ENCODE results near the gene LAMA2.

Gene LAMA2

DNA sequence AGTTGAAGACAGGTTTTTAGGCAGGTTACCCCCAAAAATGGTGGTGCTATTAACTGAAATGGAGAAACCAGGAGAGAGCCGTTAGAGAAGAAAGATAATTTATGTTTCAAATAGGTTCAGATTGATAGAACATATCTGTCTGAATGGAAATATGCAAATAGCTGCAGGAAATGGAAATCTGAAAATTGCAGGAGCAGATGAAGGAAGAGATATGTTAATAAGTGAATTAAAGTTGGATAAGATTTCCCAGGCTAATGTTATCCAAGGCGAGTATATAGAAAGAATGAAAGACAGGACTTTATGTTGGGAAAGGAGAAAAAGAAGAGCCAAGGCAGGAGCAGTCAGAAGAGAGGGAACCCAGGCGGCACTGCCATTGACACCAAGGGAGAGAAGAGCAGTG lies 461.4 kb downstream of the LAMA2 start:
- DNase-seq (ENCODE audit: extremely low read depth in 1 of 2, low read depth in 1 of 2), result no peak

DNA sequence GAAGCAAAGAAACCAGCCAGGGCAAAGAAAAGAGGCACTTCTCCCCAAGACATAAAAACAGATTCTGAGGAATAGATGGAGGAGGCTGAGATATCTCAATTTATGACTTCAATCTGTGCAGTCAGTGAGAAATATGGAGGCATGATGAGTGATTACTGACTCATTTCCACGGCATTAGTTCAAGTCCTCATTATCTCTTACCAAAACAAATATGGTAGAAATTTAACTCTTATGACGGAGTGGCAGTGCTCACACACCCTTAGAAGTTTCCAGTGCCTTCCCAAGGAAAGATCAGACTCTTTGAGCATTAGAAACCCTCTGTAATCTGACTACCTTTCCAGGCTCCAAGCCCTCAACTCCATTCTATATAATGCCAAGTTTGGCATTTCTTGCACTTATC lies 463.0 kb downstream of the LAMA2 start:
- no peak for DNase-seq (ENCODE audit: extremely low read depth in 1 of 2, low read depth in 1 of 2)

DNA sequence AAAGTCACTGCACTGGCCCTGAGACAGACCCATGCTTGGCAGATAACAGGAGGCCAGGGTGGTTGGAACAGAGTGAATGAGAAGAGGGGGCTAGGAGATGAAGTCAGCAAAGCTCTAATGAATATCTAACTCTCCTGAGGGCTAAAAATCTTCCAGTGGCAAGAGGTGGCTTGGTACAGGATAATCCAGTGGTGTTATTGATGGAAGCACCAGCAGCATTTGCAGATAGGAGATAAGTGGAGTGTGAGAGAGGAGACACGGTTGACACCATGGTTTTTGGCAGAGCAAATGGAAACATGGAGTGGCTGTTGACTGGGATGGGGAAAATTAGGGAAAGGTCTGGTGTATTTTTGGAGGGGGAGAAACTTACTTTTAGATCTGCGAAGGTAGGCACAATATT lies 464.0 kb downstream of the LAMA2 start:
- no peak for DNase-seq (ENCODE audit: extremely low read depth in 1 of 2, low read depth in 1 of 2)

DNA sequence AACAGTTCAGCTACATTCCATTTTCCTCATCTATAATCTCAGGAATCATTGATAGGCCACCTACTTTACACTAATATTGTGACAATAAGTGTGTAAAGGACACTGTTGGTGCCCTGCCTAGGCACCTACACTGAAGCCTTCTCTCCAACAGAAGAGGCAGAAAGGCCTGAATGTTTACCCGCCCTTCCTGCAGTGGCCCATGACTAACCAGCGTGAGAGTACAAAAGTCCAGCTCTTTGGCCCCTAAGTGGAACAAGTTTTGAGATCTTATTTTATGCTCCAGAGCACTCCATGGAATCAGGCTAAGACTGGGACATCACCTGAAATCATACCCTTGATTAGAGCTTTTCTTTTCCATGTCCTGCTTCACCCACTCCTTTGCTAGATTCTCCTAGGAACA lies 467.3 kb downstream of the LAMA2 start:
- DNase-seq (ENCODE audit: extremely low read depth in 1 of 2, low read depth in 1 of 2), result no peak

DNA sequence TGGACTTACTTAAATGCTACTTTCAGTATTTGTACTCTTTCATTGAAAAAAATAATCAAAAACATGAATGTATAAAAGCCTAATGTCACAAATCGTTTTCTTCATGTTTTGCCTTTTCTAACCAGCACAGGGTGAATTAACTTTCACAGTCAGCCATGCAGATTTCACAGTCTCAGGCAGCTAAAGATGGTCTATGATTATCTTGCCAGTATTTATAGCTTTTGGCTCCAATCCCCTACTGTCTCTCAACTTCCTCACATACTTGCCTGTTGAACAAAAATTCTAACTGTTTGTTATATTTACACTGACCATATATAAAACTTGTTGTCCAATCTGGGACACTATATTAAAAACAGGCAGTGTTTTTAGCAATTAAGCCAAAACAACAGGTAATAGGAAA lies 468.9 kb downstream of the LAMA2 start:
- no peak for DNase-seq (ENCODE audit: extremely low read depth in 1 of 2, low read depth in 1 of 2)

DNA sequence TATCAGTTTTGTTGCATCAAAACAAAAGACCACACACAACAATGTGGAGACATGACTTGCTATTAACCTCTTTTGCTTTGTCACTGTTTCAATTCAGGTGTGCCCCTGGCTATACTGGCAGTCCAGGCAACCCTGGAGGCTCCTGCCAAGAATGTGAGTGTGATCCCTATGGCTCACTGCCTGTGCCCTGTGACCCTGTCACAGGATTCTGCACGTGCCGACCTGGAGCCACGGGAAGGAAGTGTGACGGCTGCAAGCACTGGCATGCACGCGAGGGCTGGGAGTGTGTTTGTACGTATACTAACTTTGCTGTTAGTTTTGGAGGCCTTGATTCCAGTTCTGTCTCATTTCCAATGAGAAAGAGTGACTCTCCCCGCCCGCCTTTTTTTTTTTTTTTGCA lies 470.1 kb downstream of the LAMA2 start:
- no peak for DNase-seq (ENCODE audit: extremely low read depth in 1 of 2, low read depth in 1 of 2)

DNA sequence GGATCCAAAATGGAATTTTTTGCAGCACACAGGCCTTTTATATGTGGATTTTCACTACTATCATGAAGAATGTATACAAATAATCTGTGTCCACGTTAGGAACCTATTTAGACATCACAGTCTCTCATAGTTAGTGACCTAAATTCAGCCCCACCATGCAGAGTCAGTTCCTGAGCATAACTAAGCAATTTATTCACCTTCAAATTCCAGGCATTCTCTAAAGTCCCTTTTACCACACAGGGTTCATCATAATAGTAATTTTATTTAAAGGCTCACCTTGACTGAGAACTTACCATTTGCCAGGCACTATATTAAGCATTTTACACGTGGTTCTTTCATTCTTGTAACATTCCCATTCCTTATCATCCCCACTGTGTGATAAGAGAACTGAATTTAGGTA lies 473.2 kb downstream of the LAMA2 start:
- DNase-seq (ENCODE audit: extremely low read depth in 1 of 2, low read depth in 1 of 2), result no peak

DNA sequence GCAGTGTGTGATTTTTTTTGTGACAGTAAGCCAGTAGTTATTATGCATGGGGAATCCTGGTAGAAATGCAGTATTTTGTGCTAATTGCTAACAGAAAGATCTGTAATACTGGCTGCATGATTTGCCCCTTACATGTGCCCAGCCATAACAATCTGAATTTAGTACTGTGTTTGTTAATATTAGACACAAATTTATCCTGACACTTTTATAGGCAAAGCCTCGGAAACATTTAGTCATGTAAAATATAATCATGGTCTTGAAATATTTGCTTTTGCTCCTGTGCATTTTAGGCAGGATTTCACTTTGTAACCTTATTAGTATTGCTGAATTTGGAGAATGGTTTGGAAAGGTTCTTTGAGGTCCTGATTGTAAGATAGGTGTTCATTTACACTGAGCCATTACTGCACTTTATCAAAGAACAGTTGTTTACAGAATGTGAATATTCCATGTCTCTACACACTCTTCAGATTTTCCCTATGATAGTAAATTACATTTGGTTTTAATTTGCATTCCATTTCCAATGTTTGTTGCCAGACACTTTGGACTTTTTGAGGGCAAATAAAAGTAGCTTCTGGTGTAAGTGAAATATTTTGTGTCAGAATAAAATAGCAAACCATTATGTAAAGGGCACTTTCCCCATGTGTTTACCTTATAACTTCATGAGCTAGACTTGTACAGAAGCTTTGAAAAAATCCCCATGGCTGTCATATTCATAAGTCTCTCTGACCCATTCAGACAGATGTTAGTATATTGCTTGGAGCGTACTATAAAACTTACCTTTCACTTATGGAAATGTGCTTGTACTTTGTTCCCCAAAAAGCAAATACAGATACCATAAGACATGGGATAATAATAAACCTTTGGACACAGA lies 477.1 kb downstream of the LAMA2 start:
- no peak for DNase-seq (ENCODE audit: extremely low read depth in 1 of 2, low read depth in 1 of 2)

DNA sequence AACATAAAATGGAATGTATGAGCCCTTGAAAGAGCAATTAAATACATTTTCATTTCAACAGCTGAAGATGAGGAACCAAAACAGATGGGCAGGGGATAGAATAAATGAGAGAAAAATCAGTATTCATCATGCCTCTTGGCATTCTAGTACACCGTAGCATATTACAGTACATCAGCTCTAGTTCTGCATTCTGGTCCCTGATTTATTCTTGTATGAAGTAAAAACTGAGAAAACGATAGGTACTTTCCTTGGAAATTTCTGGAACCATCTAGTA lies 477.7 kb downstream of the LAMA2 start:
- no peak for DNase-seq (ENCODE audit: extremely low read depth in 1 of 2, low read depth in 1 of 2)

DNA sequence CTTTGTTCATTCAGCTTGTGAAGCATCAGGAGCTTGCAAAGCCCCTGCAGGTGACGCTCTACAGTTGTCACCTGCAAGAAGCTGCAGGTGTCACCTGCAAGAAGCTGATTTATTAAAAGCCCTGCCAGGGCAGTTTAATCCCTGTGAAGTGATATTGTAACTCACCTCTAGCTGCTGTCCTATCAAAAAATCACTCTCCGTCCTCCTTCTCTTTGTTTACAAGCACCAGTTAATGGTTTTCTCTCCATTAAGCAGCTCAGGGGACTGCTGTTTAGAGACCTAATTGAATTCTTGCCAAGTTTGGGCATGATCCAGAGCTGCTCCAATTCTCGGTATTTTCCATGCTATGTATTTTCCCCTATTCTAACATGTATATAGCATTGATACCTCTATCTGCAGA lies 481.1 kb downstream of the LAMA2 start:
- DNase-seq (ENCODE audit: extremely low read depth in 1 of 2, low read depth in 1 of 2), result no peak

DNA sequence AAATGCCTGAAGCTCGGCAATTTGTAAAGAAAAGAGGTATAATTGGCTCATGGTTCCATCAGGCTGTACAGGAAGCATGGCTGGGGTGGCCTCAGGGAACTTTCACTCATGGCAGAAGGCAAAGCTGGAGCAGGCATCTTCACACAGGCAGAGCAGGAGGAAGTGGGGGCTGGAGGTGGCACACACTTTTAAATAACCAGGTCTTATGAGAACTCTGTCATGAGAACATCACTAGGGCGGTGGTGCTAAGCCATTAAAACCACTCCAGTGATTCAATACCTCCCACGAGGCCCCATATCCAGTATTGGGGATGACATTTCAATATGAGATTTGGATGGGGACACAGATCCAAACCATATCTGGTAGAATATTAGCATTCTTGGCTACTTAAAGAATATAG lies 481.8 kb downstream of the LAMA2 start:
- no peak for DNase-seq (ENCODE audit: extremely low read depth in 1 of 2, low read depth in 1 of 2)

DNA sequence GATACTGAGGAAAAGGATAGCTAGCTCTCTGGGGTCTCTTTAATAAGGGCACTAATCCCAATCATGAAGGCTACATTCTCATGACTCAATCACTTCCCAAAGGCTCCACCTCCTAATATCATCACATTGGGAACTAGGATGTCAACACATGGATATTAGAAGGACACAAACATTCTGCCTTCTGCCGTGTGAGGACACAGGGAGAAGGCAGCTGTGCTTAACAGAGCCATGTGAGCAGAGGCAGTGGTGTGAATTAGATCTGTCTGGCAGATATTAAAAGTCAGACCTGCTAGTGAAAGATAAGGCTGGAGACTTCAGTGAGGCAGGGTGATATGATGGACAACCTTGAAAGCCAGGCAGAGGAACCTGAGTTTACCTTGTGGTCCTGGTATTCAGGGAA lies 485.1 kb downstream of the LAMA2 start:
- DNase-seq (ENCODE audit: extremely low read depth in 1 of 2, low read depth in 1 of 2), result no peak

DNA sequence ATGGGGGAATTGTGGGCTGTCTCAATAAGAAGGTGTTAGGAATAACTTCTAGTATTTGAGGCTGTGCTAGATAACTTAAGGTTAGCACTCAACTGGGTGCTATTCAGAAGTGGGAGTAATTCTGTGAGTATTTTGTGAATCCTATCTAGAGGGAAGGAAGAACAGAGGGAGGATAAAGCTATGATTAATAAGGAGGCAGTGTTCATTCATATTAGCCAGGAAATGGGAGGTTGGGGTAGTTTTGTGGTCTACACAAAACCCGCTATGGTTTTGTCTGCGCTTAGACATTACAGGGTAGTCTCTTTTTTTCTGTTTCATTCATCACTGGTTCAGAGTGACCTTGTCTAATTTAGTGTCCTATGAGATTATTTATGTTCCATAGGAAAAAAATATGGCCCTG lies 486.0 kb downstream of the LAMA2 start:
- no peak for DNase-seq (ENCODE audit: extremely low read depth in 1 of 2, low read depth in 1 of 2)

DNA sequence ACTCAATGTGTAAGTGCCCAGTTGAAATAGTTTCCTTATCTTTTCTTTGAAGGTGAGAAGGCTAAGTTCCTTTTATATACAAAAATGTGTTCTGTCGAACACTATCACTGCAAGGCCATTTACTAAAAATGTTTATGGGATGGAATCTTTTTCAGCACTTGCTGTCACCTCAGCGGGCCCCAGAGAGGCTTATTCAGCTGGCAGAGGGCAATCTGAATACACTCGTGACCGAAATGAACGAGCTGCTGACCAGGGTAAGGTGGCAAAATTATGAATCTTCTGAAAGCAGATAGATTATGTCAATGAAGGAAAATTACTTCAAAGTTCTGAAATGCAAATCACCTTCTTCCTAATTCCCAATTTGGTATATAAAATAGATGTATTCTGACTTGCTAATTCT lies 486.8 kb downstream of the LAMA2 start:
- no peak for DNase-seq (ENCODE audit: extremely low read depth in 1 of 2, low read depth in 1 of 2)

DNA sequence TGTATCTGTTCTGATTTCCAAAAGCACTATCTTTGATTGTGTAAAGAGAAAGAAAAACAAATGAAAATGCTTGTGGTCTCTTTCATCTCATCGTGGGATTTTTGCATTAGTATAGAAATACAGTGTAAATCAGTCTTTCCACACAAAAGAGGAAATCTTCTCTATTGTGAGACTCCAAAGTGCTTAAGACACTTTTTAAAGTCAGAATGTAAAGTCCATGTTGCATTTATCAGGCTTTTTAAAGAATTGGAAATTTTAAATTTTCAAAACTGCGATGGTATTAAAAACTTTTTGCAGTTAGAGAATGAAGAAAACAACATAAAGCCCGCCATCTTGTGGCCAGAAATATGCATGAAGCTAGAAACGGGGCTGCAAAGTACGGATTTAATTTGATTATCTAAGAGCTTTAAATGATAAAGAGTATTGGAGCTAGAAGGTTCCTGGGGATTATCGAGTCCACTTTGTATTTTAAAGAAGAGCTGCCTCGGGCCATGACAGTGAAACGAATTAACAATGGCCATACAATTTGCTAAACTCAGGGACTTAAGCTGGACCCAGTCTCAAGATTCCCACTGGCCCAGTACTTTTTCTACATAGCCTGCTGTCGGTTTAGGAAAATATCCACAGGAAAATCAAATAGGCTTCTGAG lies 487.5 kb downstream of the LAMA2 start:
- peak; percentile 5 to 11 for DNase-seq (ENCODE audit: extremely low read depth in 1 of 2, low read depth in 1 of 2)

DNA sequence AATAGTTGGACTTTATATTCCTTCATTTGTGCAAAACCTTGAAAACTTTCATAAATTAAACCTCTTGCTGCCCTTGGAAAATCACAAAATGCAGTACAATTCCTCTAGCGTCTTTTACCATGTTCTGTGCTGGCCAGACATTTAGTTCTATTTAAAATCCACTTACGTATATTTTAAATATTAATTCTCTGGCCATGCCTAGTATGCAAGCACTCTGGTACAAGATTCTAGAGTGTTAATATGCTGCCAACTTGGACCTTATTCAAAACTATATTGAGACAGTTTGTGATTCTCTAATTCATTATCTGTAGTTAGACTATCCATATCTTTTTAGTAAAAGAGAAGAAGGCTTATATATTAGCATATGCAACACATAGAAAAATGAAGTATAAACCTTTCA lies 498.9 kb downstream of the LAMA2 start:
- no peak for DNase-seq (ENCODE audit: extremely low read depth in 1 of 2, low read depth in 1 of 2)

DNA sequence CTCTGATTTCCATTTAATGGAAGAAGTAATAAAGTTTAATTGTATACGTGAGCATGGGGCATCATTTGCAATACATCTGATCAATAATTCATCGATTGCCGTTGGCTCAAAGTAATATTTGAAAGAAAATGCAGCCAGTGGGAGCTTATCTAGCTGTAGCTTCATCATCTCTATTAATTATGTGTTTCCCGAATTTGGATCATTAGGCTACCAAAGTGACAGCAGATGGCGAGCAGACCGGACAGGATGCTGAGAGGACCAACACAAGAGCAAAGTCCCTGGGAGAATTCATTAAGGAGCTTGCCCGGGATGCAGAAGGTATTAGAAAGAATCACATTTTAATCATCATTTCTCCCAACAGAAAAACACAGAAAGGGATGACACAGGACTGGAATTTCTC lies 500.0 kb downstream of the LAMA2 start:
- DNase-seq (ENCODE audit: extremely low read depth in 1 of 2, low read depth in 1 of 2), result no peak

DNA sequence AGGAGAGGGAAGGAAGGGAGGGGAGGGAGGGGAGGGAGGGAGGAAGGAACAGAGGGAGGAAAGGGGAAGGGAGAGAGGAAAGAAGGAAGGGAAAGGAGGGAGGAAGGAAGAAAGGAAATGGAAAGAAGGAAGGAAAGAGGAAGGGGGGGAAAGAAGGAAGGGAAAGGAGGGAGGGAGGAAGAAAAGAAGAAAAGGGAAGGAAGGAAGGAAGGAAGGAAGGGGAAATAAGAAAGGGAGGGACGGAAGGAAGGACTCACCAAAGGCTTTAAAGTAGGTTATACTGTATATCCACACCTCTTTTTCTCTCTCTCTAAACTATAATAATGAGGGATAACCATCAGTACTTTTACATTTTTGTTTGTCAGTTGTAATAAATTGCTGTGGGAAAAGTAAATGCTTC lies 502.2 kb downstream of the LAMA2 start:
- no peak for DNase-seq (ENCODE audit: extremely low read depth in 1 of 2, low read depth in 1 of 2)

DNA sequence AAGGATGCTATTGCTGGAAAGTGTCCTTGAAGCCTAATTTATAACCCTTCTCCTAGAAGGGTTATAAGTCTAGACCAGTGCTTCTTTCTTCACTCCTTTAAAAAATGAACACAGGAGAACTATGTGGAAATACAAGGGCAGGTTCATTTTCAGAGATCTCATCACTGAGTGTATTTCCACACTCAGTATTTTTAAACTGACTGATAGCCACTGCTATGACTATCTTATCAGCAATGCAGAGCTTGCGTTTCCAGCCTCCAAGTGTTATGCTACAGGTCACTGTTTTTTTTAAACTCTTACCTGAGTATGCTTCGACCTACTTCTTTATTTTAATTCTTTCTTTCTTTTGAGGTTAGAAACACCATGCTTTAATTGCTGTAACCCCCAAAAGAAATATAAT lies 508.0 kb downstream of the LAMA2 start:
- no peak for DNase-seq (ENCODE audit: extremely low read depth in 1 of 2, low read depth in 1 of 2)

DNA sequence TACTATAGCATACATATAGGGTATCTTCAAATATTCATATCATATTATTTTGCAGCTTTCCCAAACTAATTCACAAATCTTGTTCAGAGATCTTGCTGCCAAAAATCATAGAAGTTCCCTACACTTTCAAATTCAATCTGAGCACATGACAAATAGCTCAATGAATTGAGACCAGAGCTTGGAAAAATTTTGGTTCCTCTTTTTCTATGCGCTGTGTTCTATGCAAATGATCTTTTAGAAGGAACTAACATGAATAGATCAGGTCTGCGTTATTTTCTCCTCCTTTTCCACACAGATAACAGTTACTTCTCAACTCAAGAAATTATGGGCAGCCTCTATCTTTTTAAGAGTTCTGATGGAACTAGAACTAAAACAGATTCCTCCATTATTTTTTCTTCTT lies 510.7 kb downstream of the LAMA2 start:
- DNase-seq (ENCODE audit: extremely low read depth in 1 of 2, low read depth in 1 of 2), result no peak

DNA sequence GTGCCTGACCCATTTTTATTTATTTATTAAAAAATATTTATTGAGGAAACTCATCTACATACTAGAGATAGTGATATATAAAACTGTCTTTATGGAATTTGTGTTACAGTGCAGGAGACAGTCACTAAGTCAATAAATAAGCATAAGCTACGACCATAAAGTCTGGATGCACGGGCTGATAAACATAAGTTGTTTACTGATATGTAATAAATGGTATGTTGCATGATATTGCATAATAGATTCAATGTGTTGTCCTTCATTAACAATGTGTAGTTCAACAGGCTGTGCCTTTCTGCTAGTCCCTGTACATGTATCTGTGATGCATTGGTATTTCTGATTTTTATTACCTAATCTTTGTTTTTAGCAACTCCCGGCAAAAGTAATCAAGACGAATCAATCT lies 515.8 kb downstream of the LAMA2 start:
- no peak for DNase-seq (ENCODE audit: extremely low read depth in 1 of 2, low read depth in 1 of 2)

DNA sequence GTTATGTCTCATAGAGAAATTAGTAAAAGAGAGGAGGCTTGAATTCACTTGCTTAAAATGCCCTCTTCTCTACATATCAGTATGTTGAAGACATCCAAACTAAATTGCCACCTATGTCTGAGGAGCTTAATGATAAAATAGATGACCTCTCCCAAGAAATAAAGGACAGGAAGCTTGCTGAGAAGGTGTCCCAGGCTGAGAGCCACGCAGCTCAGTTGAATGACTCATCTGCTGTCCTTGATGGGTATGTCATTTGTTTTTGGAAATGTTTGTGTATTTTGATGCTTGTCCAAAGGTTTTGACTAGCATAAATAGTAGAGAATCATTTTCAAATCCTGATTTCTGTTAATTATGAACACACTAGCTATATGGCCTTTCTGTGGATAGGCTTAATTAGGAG lies 519.3 kb downstream of the LAMA2 start:
- no peak for DNase-seq (ENCODE audit: extremely low read depth in 1 of 2, low read depth in 1 of 2)

DNA sequence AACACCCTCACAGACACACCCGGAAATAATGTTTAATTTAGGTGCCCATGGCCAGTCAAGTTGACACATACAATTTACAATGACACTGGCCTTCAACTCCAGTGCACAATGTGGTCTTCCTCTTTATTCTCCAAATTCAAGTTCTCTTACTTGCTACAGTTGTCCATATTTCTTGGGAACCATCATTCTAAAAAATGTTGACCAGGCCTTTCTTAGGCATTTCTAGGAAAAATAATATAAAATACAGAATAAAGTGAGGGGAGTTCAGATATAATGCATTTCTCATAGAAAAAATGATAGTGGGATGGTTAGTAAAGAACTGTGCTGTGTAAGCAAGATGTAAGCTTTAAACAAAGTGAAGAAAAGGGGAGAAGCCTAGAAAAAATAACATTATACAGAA lies 528.2 kb downstream of the LAMA2 start:
- no peak for DNase-seq (ENCODE audit: extremely low read depth in 1 of 2, low read depth in 1 of 2)

All from activated CD8-positive, alpha-beta memory T cell treated with anti-CD3 and anti-CD28 coated beads for 1 hour (primary cell).